Caco-2 (cell line): ENCODE results near the gene SHTN1. TPM values are rescaled to one million over a fixed set of nuclear protein-coding genes. Genes with fewer than 3 reads are reported as not detected.

ENCODE experiments used
- BruUV-seq: library from RNA; stranded (reverse); fragments of 400-500 nt; replicated peaks from 2 replicates; lab custom pipeline; 2021; lab: Mats Ljungman, UMichigan
- CTCF ChIA-PET: fragments of 300-600 bp; sonication (Branson Sonifier 250); formaldehyde crosslinking; loops from one replicate; lab custom pipeline; 2022; ENCODE audit warnings: antibody characterized with exemption; lab: Charles Lee
- POLR2A ChIA-PET: fragments of 300-600 bp; sonication (Branson Sonifier 250); formaldehyde crosslinking; loops from one replicate; lab custom pipeline; 2022; ENCODE audit warnings: antibody characterized with exemption; lab: Charles Lee
- DNase-seq, 2 experiments: peaks; one replicate each; pipeline versions ENCODE4 v3.0.0 to v3.0.0-alpha.2; 2020 to 2022
- H3K27me3 ChIP-seq: replicated peaks from 2 replicates; pipeline ENCODE4 v1.6.0; 2011; ENCODE audit warnings: low read length; ENCODE audit not compliant: control insufficient read depth, insufficient read depth
- H3K36me3 ChIP-seq: 2 replicates; pipeline ENCODE4 v1.5.1; 2011; ENCODE audit warnings: low read length; ENCODE audit not compliant: control insufficient read depth, insufficient read depth
- H3K4me1 ChIP-seq: fragments of 250-450 bp; sonication (Bioruptor Pico); 2 replicates; pipeline ENCODE4 v1.5.1; 2020; ENCODE audit warnings: mild to moderate bottlenecking
- H3K4me3 ChIP-seq: 2 replicates; pipeline ENCODE4 v1.5.1; 2011; ENCODE audit warnings: low read depth, mild to moderate bottlenecking, control low read depth, low read length
- H3K9me3 ChIP-seq: fragments of 250-450 bp; sonication (Bioruptor Pico); 2 replicates; pipeline ENCODE4 v1.5.1; 2020; ENCODE audit warnings: mild to moderate bottlenecking, moderate library complexity
- H3K27ac Mint-ChIP-seq: one replicate; pipeline ENCODE4 v1.8.0; 2022; ENCODE audit warnings: mixed read lengths; ENCODE audit not compliant: unreplicated experiment
- H3K27me3 Mint-ChIP-seq: one replicate; pipeline ENCODE4 v1.8.0; 2022; ENCODE audit warnings: mixed read lengths; ENCODE audit not compliant: insufficient read depth, unreplicated experiment
- H3K36me3 Mint-ChIP-seq: one replicate; pipeline ENCODE4 v1.8.0; 2022; ENCODE audit warnings: mild to moderate bottlenecking, mixed read lengths; ENCODE audit not compliant: insufficient read depth, unreplicated experiment
- H3K4me1 Mint-ChIP-seq: one replicate; pipeline ENCODE4 v1.8.0; 2022; ENCODE audit warnings: low read depth, mixed read lengths; ENCODE audit not compliant: unreplicated experiment
- H3K4me3 Mint-ChIP-seq: one replicate; pipeline ENCODE4 v1.8.0; 2022; ENCODE audit warnings: mild to moderate bottlenecking, moderate library complexity, mixed read lengths; ENCODE audit not compliant: unreplicated experiment
- H3K9me3 Mint-ChIP-seq: one replicate; pipeline ENCODE4 v1.8.0; 2022; ENCODE audit warnings: mixed read lengths; ENCODE audit not compliant: unreplicated experiment
- CTCF ChIP-seq, 2 experiments: fragments of 200-600 bp in 1 of 2; IDR thresholded peaks; 1 replicate in 1 of 2; 2 replicates in 1 of 2; pipeline versions ENCODE4 v1.5.1 to v1.8.0; 2011 to 2022; ENCODE audit warnings: antibody characterized with exemption in 1 of 2, control low read depth in 1 of 2, inconsistent platforms in 1 of 2, low read depth in 1 of 2, low read length in 1 of 2, mild to moderate bottlenecking in 1 of 2, moderate library complexity in 1 of 2; ENCODE audit not compliant: insufficient read depth in 1 of 2, severe bottlenecking in 1 of 2, unreplicated experiment in 1 of 2
- intact Hi-C: fragments of 100-400 bp; cut with micrococcal nuclease; formaldehyde crosslinking; loops from one replicate; pipeline ENCODE4 v1.10.0; 2022; ENCODE audit not compliant: unreplicated experiment
- total RNA-seq: library from RNA; stranded (reverse); gene quantifications from 2 replicates; pipeline ENCODE4 v1.2.3, GENCODE V29; 2022

SHTN1 gene
- total RNA-seq, 1 experiment from 2014 or later, result 80.8 TPM

DNA sequence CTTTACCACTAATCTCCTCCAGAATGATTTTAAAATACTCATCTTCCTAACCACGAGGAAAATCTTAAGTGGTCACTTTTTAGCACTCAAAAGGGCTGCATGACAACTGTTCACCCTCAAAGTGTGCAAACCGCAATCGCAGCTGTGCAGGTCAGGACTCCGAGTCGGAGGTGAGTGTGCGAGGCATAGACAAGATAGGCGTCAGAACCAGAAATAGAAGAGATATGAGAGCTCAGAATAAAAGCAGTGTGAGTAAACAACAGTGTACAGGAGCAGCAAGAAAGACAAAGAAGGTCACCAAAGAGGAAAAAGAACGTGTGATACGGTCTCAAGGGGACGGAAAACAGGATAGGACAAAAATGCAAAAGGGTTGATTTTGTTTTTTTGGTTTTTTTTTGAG is 173.2 kb downstream of the SHTN1 start:
- Mint-ChIP-seq H3K27ac (no peak overlapping the region), H3K36me3 (no peaks in the 10 kb centered on the region), H3K4me3 (no peak overlapping the region), H3K27me3 (peaks cover 6% of the 10 kb centered on the region), H3K4me1 (no peaks in the 10 kb centered on the region), H3K9me3 (no peaks in the 10 kb centered on the region)
- no peak for DNase-seq
- intact Hi-C loops, result no loop called here
- ChIA-PET CTCF (no interaction called here), POLR2A (no interaction called here)
- H3K36me3 ChIP-seq, result no peaks in the 10 kb centered on the region
- H3K9me3 ChIP-seq, result no peaks in the 10 kb centered on the region
- TF ChIP-seq CTCF (IDR thresholded peaks at IDR 0.05; ENCODE audit: insufficient read depth in 1 of 2, low read depth in 1 of 2, low read length in 1 of 2, severe bottlenecking in 1 of 2, unreplicated experiment in 1 of 2), result no peak
- H3K4me3 ChIP-seq, result no peak overlapping the region
- no TSS peak for BruUV-seq
- no peaks in the 10 kb centered on the region for H3K27me3 ChIP-seq
- H3K4me1 ChIP-seq, result 0 out of 2 replicates have a peak, but pooled peaks cover 7% of the 10 kb centered on the region

Other genes with a start within 250 kb of the SHTN1 start
- gene ENO4, start 155.7 kb downstream of the SHTN1 start, total RNA-seq, result not detected in 2 replicates
- not detected in 2 replicates for gene VAX1, start 133.1 kb upstream of the SHTN1 start, total RNA-seq
- not detected in 2 replicates for gene KCNK18, start 192.3 kb upstream of the SHTN1 start, total RNA-seq
- gene SLC18A2, start 235.9 kb upstream of the SHTN1 start, total RNA-seq, result not detected in 2 replicates